ENCODE data around the gene ATG9A. TPM values are rescaled to one million over a fixed set of nuclear protein-coding genes. Genes with fewer than 3 reads are reported as not detected.

Gene ATG9A
- total RNA-seq, 1 experiment from 2014 or later, result 16.6 TPM

- Histone ChIP-seq H3K36me3 (ENCODE audit: insufficient read depth, low read length) (no peaks in the 10 kb centered on the region), H3K4me2 (ENCODE audit: low read depth, low read length, poor library complexity, severe bottlenecking) (no peak overlapping the region), H3K79me2 (ENCODE audit: low read length) (no peaks in the 10 kb centered on the region), H2AFZ (ENCODE audit: low read length) (no peak overlapping the region), H3K9ac (ENCODE audit: low read length) (no peak overlapping the region), H3K27me3 (ENCODE audit: low read length) (no peaks in the 10 kb centered on the region), H4K20me1 (ENCODE audit: insufficient read depth, low read depth, low read length) (peaks cover 4% of the 10 kb centered on the region; the same call in 1 of the 2 replicates), H3K9me2 (replicated peaks; ENCODE audit: insufficient read depth, low read length) (no peaks in the 10 kb centered on the region), H3K9me3 (ENCODE audit: low read length) (no peaks in the 10 kb centered on the region), H3K4me3 (ENCODE audit: low read length) (no peak overlapping the region), H3K27ac (ENCODE audit: low read length) (no peak overlapping the region), H3K4me1 (ENCODE audit: low read length) (peaks cover 5% of the 10 kb centered on the region)
- DNase-seq, result no peak
Measured at GRCh38 chr2:219272356-219272755, 42.9 kb upstream of the ATG9A start.

GRCh38 chr2:219271021-219271420, 41.6 kb upstream of the ATG9A start:
- Histone ChIP-seq H3K4me2 (ENCODE audit: low read depth, low read length, poor library complexity, severe bottlenecking) (no peak overlapping the region), H3K36me3 (ENCODE audit: insufficient read depth, low read length) (no peaks in the 10 kb centered on the region), H3K79me2 (ENCODE audit: low read length) (no peaks in the 10 kb centered on the region), H3K4me3 (ENCODE audit: low read length) (no peak overlapping the region), H3K9me2 (replicated peaks; ENCODE audit: insufficient read depth, low read length) (no peaks in the 10 kb centered on the region), H3K27me3 (ENCODE audit: low read length) (no peaks in the 10 kb centered on the region), H3K4me1 (ENCODE audit: low read length) (no peaks in the 10 kb centered on the region), H2AFZ (ENCODE audit: low read length) (no peak overlapping the region), H3K9ac (ENCODE audit: low read length) (no peak overlapping the region), H3K9me3 (ENCODE audit: low read length) (no peaks in the 10 kb centered on the region), H4K20me1 (ENCODE audit: insufficient read depth, low read depth, low read length) (peaks cover 4% of the 10 kb centered on the region; the same call in 1 of the 2 replicates), H3K27ac (ENCODE audit: low read length) (no peak overlapping the region)
- no peak for DNase-seq

- no peak for DNase-seq
- no peaks in the 10 kb centered on the region for H3K36me3 ChIP-seq (ENCODE audit: insufficient read depth, low read length)
- no peaks in the 10 kb centered on the region for H3K79me2 ChIP-seq (ENCODE audit: low read length)
- H3K9me2 ChIP-seq (replicated peaks; ENCODE audit: insufficient read depth, low read length), result no peaks in the 10 kb centered on the region
- H3K9me3 ChIP-seq (ENCODE audit: low read length), result no peaks in the 10 kb centered on the region
- H3K4me3 ChIP-seq (ENCODE audit: low read length), result no peak overlapping the region
- H3K4me2 ChIP-seq (ENCODE audit: low read depth, low read length, poor library complexity, severe bottlenecking), result no peak overlapping the region
- no peaks in the 10 kb centered on the region for H3K4me1 ChIP-seq (ENCODE audit: low read length)
- no peaks in the 10 kb centered on the region for H3K27me3 ChIP-seq (ENCODE audit: low read length)
- peaks cover 4% of the 10 kb centered on the region; the same call in 1 of the 2 replicates for H4K20me1 ChIP-seq (ENCODE audit: insufficient read depth, low read depth, low read length)
- H3K9ac ChIP-seq (ENCODE audit: low read length), result no peak overlapping the region
- H2AFZ ChIP-seq (ENCODE audit: low read length), result no peak overlapping the region
- H3K27ac ChIP-seq (ENCODE audit: low read length), result no peak overlapping the region
Measured at GRCh38 chr2:219270055-219270372, 40.6 kb upstream of the ATG9A start.

- Histone ChIP-seq H3K27ac (ENCODE audit: low read length) (no peak overlapping the region), H3K36me3 (ENCODE audit: insufficient read depth, low read length) (no peaks in the 10 kb centered on the region), H3K27me3 (ENCODE audit: low read length) (no peaks in the 10 kb centered on the region), H3K4me2 (ENCODE audit: low read depth, low read length, poor library complexity, severe bottlenecking) (no peak overlapping the region), H3K9me3 (ENCODE audit: low read length) (no peaks in the 10 kb centered on the region), H3K79me2 (ENCODE audit: low read length) (no peaks in the 10 kb centered on the region), H4K20me1 (ENCODE audit: insufficient read depth, low read depth, low read length) (peaks cover 4% of the 10 kb centered on the region; the same call in 1 of the 2 replicates), H3K4me1 (ENCODE audit: low read length) (no peaks in the 10 kb centered on the region), H3K4me3 (ENCODE audit: low read length) (no peak overlapping the region), H3K9ac (ENCODE audit: low read length) (no peak overlapping the region), H2AFZ (ENCODE audit: low read length) (no peak overlapping the region), H3K9me2 (replicated peaks; ENCODE audit: insufficient read depth, low read length) (no peaks in the 10 kb centered on the region)
- no peak for DNase-seq
Measured at GRCh38 chr2:219269362-219270054, 40.1 kb upstream of the ATG9A start.

GRCh38 chr2:219268294-219268693, 38.9 kb upstream of the ATG9A start:
- Histone ChIP-seq H3K27ac (ENCODE audit: low read length) (no peak overlapping the region), H3K36me3 (ENCODE audit: insufficient read depth, low read length) (no peaks in the 10 kb centered on the region), H3K9me2 (replicated peaks; ENCODE audit: insufficient read depth, low read length) (no peaks in the 10 kb centered on the region), H3K4me3 (ENCODE audit: low read length) (no peak overlapping the region), H4K20me1 (ENCODE audit: insufficient read depth, low read depth, low read length) (0 out of 2 replicates have a peak, but pooled peaks cover 4% of the 10 kb centered on the region), H3K4me2 (ENCODE audit: low read depth, low read length, poor library complexity, severe bottlenecking) (no peak overlapping the region), H3K9me3 (ENCODE audit: low read length) (no peaks in the 10 kb centered on the region), H3K27me3 (ENCODE audit: low read length) (no peaks in the 10 kb centered on the region), H2AFZ (ENCODE audit: low read length) (no peak overlapping the region), H3K4me1 (ENCODE audit: low read length) (no peaks in the 10 kb centered on the region), H3K9ac (ENCODE audit: low read length) (no peak overlapping the region), H3K79me2 (ENCODE audit: low read length) (no peaks in the 10 kb centered on the region)
- no peak for DNase-seq

- H3K27ac ChIP-seq (ENCODE audit: low read length), result no peak overlapping the region
- H2AFZ ChIP-seq (ENCODE audit: low read length), result no peak overlapping the region
- no peak for DNase-seq
- H3K9me3 ChIP-seq (ENCODE audit: low read length), result no peaks in the 10 kb centered on the region
- H3K79me2 ChIP-seq (ENCODE audit: low read length), result no peaks in the 10 kb centered on the region
- no peak overlapping the region for H3K9ac ChIP-seq (ENCODE audit: low read length)
- no peak overlapping the region for H3K4me3 ChIP-seq (ENCODE audit: low read length)
- H3K27me3 ChIP-seq (ENCODE audit: low read length), result no peaks in the 10 kb centered on the region
- H3K9me2 ChIP-seq (replicated peaks; ENCODE audit: insufficient read depth, low read length), result no peaks in the 10 kb centered on the region
- no peaks in the 10 kb centered on the region for H3K4me1 ChIP-seq (ENCODE audit: low read length)
- H3K4me2 ChIP-seq (ENCODE audit: low read depth, low read length, poor library complexity, severe bottlenecking), result no peak overlapping the region
- no peaks in the 10 kb centered on the region for H3K36me3 ChIP-seq (ENCODE audit: insufficient read depth, low read length)
- H4K20me1 ChIP-seq (ENCODE audit: insufficient read depth, low read depth, low read length), result 0 out of 2 replicates have a peak, but pooled peaks cover 4% of the 10 kb centered on the region
Measured at GRCh38 chr2:219266886-219267285, 37.5 kb upstream of the ATG9A start.

- H3K9me3 ChIP-seq (ENCODE audit: low read length), result no peaks in the 10 kb centered on the region
- H3K79me2 ChIP-seq (ENCODE audit: low read length), result no peaks in the 10 kb centered on the region
- no peaks in the 10 kb centered on the region for H3K27me3 ChIP-seq (ENCODE audit: low read length)
- H3K9ac ChIP-seq (ENCODE audit: low read length), result no peak overlapping the region
- H3K4me3 ChIP-seq (ENCODE audit: low read length), result no peak overlapping the region
- no peak overlapping the region for H3K27ac ChIP-seq (ENCODE audit: low read length)
- no peak overlapping the region for H2AFZ ChIP-seq (ENCODE audit: low read length)
- H3K9me2 ChIP-seq (replicated peaks; ENCODE audit: insufficient read depth, low read length), result no peaks in the 10 kb centered on the region
- no peaks in the 10 kb centered on the region for H3K4me1 ChIP-seq (ENCODE audit: low read length)
- no peaks in the 10 kb centered on the region for H3K36me3 ChIP-seq (ENCODE audit: insufficient read depth, low read length)
- no peaks in the 10 kb centered on the region for H4K20me1 ChIP-seq (ENCODE audit: insufficient read depth, low read depth, low read length)
- H3K4me2 ChIP-seq (ENCODE audit: low read depth, low read length, poor library complexity, severe bottlenecking), result no peak overlapping the region
- no peak for DNase-seq
Measured at GRCh38 chr2:219266232-219266631, 36.8 kb upstream of the ATG9A start.

- Histone ChIP-seq H3K4me1 (ENCODE audit: low read length) (no peaks in the 10 kb centered on the region), H2AFZ (ENCODE audit: low read length) (no peak overlapping the region), H4K20me1 (ENCODE audit: insufficient read depth, low read depth, low read length) (no peaks in the 10 kb centered on the region), H3K79me2 (ENCODE audit: low read length) (no peaks in the 10 kb centered on the region), H3K27me3 (ENCODE audit: low read length) (no peaks in the 10 kb centered on the region), H3K4me2 (ENCODE audit: low read depth, low read length, poor library complexity, severe bottlenecking) (no peak overlapping the region), H3K9me2 (replicated peaks; ENCODE audit: insufficient read depth, low read length) (no peaks in the 10 kb centered on the region), H3K36me3 (ENCODE audit: insufficient read depth, low read length) (no peaks in the 10 kb centered on the region), H3K27ac (ENCODE audit: low read length) (no peak overlapping the region), H3K4me3 (ENCODE audit: low read length) (no peak overlapping the region), H3K9ac (ENCODE audit: low read length) (no peak overlapping the region), H3K9me3 (ENCODE audit: low read length) (no peaks in the 10 kb centered on the region)
- no peak for DNase-seq
Measured at GRCh38 chr2:219261024-219261855, 31.8 kb upstream of the ATG9A start.

All from Karpas-422 (cell line).